Measurements from ENCODE around the gene HDAC7.

- TF ChIP-seq CTCF (IDR thresholded peaks at IDR 0.05; ENCODE audit: insufficient read depth, low read depth, low read length) (no peak), EZH2 (IDR thresholded peaks at IDR 0.05; ENCODE audit: insufficient read depth, low read length) (no peak)
These were observed 68.1 kb downstream of the HDAC7 start for GRCh38 chr12:47751561-47751960.

All from astrocyte (in vitro differentiated cells and primary cell).